ENCODE measurements around the gene ACACB.

ACACB gene

GRCh38 chr12:109281452-109281851 is 165.1 kb downstream of the ACACB start:
- DNase-seq = no peak

GRCh38 chr12:109284392-109284791 is 168.0 kb downstream of the ACACB start:
- no peak for DNase-seq

DNA sequence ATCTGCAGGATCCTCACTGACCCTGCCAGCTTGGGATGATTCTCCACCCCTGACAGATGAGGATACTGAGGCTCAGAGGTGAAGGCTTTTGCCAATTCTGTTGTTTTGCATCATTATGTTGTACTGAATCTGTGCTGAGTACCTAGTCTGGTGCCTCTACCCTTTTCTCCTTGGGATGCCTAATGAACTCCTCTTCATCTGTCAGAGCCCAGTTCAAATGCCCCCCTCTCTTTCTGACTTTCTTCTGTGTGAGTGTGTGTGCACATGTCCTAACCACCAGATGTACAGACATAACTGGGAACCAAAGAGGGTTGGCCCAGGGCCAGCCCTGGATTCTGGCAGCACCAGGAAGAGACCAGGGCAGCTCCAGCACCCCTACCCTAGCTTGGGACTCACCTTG is 169.9 kb downstream of the ACACB start:
- no peak for DNase-seq

DNA sequence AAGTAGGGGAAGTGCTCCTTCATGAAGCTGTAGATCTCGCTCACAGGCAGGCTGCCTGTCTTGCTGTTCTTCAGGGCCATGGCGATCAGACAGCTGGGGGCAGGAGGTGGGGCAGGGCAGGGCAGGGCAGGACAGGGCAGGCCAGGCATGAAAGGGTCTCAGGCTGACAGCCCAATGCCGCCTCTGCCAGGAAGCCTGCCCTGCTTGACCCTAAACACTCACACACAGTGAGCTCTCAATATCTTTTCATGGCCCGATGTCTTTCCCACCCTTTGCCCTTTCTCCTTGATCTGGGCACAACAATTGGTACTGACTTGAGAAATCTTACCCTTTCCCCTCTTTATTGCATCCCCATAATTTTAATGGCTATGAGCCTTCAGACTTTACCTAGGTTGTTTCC is 170.3 kb downstream of the ACACB start:
- no peak for DNase-seq

- no peak for DNase-seq
Observed at GRCh38 chr12:109287181-109287580, 170.8 kb downstream of the ACACB start.

DNA sequence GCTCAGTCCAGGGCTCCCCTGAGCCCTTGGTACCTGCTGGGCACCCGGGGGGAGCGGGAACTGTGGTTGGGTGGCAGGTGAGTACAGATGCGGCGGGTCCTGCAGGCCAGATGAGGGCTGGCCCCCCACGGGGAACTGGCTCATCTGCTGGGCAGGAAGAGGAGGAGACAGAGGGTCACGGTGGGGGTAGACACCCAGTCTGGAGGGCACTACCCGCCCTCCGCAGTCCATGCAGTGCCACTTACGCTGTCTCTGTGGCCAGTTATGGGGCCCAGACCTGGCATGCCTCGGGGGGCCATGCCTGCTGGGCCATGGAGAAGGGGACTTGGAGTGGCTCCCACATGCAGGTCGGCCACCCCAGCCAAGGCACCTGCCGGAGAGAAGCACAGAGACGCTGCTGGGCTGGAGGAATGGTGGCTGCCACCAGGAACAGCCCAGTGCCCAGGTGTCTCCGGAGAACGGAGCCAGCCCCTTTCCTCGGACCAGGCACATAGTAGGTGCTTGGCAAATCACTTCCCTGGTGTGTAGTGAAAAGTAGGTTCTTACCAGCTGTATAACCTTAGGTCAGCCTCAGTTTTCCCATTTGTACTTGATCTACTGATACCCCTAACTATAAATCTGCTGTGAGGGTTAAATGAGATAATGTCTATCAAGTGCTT is 171.6 kb downstream of the ACACB start:
- DNase-seq = no peak

DNA sequence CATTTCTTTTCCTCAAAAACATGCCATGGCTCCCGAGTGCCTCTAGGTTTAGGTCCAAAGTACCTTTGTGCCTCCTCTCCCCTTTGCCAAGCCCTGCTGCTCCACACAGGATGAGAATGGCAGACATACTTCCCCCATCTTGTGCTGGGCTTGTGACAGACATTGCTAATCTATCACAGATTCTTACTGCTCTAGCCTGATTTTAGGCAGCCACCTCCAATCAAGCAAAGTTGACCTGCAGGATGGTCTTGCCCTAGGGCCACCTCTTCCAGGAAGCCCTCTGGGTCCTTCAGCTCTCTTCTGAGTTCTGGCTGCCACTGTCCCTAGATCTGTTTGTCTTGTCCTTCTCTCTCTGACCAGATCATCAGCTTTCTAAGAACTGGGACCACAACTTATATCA is 172.2 kb downstream of the ACACB start:
- no peak for DNase-seq

DNA sequence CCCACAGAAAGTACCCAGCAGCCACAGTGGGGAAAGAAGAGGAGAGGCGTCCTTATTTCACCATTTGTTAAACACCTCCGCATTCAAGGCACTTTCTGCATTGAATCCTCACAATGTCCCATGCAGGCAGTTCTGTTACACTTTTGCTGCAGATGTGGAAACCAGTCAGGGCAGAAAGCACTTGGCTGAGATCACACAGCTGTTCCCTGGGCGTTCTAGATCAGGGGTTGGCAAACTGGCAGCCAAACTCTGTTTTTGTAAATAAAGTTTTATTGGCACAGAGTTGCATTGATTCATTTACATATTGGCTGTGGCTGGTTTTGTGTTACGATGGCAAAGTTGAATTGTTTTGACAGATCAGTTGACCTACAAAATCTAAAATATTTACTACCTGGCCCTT is 172.6 kb downstream of the ACACB start:
- no peak for DNase-seq

DNA sequence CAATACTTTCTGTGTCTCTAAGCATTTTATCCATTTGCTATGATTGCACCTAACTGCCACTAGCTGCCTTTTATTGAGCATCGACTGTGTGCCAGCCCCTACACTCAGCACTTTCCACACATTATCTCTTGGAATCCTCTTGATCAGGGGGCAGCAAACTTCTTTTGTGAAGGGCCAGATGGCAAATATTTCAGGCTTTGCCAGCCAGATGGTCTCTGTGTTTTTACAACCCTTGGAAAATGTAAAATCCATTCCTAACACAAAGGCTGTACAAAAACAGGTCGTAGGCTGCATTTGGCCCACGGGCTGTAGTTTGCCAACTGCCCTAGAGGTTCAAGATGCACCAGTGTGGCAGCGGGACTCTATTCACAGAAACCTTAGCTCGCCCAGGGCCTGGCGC is 173.2 kb downstream of the ACACB start:
- DNase-seq = no peak

DNA sequence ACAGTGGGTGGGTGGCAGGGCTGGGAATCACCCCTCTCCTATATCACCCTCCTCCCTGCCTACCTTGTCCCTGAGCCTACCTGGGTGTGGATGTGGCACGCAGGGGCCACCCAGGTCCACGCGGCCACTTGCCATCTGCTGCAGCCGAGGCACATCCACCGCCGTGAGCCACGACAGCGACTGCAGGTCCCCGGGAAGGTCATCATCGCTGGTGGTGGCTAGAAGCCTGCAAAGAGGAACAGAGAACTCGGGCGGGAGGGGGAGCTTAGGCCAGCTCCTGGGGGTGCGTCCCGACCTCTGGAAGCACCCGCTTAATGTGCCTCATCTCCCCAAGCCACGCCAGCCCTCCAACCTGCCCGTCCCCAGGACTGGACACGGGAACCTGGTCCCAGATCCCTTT is 173.7 kb downstream of the ACACB start:
- no peak for DNase-seq

DNA sequence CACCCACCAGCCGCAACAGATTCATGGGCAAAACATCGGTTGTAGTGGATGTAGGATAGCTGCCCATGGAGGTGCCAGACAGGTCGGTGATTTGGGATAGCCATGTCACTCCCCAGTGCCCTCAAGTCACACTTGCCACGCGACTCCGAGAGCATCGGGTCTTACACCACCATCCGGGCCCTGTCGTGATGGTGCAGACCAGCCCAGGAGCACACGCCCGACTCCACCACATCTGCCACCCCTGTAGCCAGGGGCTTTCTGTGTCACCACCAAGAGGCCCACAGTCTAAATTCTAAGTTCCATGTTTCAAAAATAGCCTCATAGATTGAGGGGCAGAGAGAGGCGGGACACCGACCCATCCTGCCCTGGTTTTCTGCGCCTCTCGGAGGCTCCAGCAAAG is 174.7 kb downstream of the ACACB start:
- no peak for DNase-seq

DNA sequence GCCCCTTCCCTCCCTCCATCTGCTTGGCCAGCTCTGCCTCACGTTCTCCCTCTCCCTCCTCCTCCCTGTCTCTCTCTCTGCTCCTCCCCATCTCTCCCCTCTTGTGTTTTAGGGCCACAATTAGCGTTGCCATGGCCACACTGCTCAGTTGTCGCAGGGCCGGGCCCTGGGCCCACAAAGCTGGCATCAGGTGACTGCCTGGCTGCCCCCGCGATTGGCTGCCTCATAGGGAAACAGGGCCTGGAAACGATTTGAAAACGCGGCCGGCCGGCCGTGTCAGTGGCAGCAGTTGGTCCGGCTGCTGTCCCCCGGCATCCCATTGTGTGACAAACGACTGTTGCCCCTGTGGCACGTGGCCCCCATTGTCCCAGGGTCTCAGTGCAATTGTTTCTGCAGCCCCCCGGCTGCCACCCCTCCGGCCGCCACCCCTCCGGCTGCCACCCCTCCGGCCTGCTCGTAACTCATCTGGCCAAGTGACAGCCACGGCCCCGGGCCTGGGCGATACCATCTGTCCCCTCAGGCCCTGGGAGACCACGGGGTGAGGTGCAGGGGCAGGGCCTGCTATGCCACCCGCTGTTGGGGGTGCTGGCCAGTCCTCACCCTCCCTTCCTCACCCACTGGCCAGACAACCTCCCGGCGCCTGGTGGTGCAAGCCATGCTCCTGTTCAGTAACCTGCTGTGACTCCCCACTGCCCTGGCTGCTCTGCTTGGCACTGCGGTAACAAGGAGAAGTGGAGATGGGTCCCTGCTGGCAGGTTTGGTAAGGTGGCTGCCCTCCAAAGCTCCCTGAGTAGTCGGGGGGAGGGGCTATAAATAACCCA is 175.3 kb downstream of the ACACB start:
- peak; percentile 70 to 84 for DNase-seq

GRCh38 chr12:109292342-109292711 is 175.9 kb downstream of the ACACB start:
- DNase-seq = no peak

- no peak for DNase-seq
Observed at GRCh38 chr12:109293106-109293505, 176.7 kb downstream of the ACACB start.

- DNase-seq = no peak
Observed at GRCh38 chr12:109294286-109294796, 178.0 kb downstream of the ACACB start.

DNA sequence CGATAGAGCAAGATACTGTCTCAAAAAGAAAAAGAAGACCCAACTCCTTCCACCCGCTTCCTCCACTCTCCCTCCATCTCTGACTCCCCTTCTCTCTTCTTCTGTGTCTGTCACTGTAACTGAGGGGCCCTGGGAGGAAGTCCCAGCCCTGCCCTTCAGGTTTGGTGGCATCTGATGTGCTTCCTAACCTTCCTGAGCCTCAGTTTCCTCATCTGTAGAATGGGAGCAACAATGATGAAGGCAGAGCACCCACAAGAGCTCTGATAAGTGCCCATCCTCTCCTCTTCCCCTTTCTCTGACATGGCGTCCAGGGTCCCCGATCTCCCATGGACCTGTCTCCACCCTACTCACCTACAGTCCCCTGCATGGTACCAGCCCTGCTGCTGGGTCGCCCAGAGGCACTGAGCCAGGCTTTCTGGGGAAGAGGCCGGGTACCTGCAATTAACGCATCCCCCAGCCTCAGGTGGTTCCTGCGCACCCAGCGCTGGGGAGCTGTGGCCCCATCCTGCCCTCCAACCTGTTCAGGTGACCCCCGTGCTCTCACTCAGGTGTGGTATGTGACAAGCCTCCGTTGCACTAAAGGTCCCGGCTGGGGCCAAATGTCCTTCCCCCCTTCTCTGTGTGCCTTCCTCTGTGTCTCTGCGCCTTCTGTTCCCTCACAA is 179.5 kb downstream of the ACACB start:
- DNase-seq = no peak

- DNase-seq = no peak
Observed at GRCh38 chr12:109296431-109296830, 180.0 kb downstream of the ACACB start.

- DNase-seq = no peak
Observed at GRCh38 chr12:109299849-109300248, 183.5 kb downstream of the ACACB start.

- no peak for DNase-seq
Observed at GRCh38 chr12:109301643-109302168, 185.3 kb downstream of the ACACB start.

DNA sequence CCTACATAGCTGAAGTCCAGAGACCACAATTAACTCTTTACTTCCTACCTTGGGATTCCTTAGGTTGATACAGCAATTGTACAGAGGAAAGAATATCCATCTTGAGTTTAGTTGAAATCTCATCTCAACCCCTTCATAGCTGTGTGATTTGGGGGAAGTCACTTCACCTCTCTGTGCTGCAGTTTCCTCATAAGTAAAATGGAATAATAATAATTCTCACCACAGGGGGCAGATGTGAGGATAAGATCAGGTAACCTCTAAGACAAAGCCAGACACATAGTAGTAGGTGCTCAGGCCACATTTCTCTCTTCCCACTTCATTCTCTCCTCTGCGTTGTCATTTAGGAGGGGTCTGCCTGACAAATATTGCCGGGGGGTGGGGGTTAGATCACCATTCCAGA is 186.0 kb downstream of the ACACB start:
- no peak for DNase-seq

- no peak for DNase-seq
Observed at GRCh38 chr12:109302770-109303169, 186.4 kb downstream of the ACACB start.

DNA sequence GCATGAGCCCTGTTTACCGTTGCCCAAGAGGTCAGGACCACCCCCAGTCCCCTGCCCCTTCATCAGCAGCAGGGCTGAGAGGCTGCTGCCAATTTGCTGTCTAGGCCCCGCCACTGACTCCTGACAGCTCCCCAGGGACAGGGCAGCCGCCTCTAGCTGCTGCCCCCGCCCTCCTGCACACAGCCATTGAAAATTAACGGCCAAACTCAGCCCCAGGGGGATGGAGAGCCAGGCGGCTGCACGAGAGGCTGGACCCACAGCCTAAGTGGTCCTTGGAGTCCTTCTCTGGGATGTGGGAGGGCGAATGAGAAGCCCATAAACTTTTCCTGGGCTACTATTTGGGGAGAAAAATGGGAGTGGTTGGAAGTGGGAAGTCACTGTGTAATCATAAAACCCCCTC is 188.1 kb downstream of the ACACB start:
- DNase-seq = no peak

DNA sequence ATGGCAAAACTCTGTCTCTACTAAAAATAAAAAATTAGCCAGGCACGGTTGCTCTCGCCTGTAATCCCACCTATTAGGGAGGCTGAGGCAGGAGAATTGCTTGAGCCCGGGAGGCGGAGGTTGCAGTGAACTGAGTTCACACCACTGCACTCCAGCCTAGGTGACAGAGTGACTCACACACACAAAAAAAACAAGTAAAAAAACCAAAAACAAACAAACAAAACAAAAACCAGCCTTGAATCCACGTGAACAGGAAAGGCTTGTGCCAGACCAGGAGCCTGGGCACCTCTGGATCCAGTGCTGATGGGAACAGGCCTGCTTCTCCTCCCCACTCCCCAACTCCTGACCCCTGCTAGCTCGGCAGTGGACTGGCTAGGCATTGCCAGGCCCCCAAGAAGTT is 189.2 kb downstream of the ACACB start:
- no peak for DNase-seq

DNA sequence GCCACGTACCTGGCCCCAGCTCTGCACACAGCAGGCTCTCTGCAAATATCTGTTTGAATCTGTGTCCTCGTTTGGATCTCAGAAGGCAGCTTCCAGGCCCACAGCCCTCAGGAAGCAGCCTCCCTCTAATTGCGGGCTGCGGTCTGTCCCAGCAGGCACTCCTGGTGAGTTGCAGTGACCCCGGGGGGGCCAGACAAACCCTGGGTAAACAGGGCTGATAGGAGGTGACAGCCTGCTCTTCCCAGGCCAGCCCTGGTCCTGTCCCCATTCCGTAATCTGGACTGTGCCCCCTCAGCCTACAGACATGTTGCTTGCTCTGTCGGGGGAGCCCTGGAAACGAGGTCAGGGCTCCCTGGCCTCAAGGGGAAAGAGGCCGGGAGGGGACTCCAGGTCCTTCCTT is 190.7 kb downstream of the ACACB start:
- no peak for DNase-seq

All from hippocampal formation (tissue), 2 donors.